Stomach (tissue), 9 donors: Measurements from ENCODE around the gene TRPM3. TPM values are rescaled to one million over a fixed set of nuclear protein-coding genes. Genes with fewer than 3 reads are reported as not detected.
A peak's percentile ranks its signal among the peaks of the same experiment; 100 is the strongest.

Experiments used
- DNase-seq, 2 donors: peaks; one replicate each; pipeline versions ENCODE4 v3.0.0 to v3.0.0-alpha.2; 2013 to 2019
- H3K27ac ChIP-seq, 5 donors: fragments of 200-600 bp in 4 of 5; sonication (generic) in 4 of 5; one replicate each; pipeline ENCODE4 v1.5.1; 2013 to 2019; ENCODE audit warnings: mild to moderate bottlenecking in 1 of 5, moderate library complexity in 1 of 5
- H3K27me3 ChIP-seq, 3 donors: fragments of 200-600 bp; sonication (generic); one replicate each; pipeline ENCODE4 v1.5.1; 2017 to 2019; ENCODE audit warnings: mixed run types in 1 of 3
- H3K36me3 ChIP-seq, 4 donors: fragments of 200-600 bp; sonication (generic); 1 replicate in 3 of 4; 2 replicates in 1 of 4; pipeline ENCODE4 v1.5.1; 2016 to 2019
- H3K4me1 ChIP-seq, 4 donors: fragments of 200-600 bp; sonication (generic); one replicate each; pipeline ENCODE4 v1.5.1; 2016 to 2019
- H3K4me3 ChIP-seq, 4 donors: fragments of 200-600 bp; sonication (generic) in 3 of 4; one replicate each; pipeline ENCODE4 v1.5.1; 2016 to 2019; ENCODE audit warnings: mild to moderate bottlenecking in 1 of 4
- H3K9me3 ChIP-seq, 4 donors: fragments of 200-600 bp; sonication (generic); one replicate each; pipeline ENCODE4 v1.5.1; 2016 to 2019
- CTCF ChIP-seq, 7 experiments: fragments of 450-650 bp in 4 of 7; fragments of 200-600 bp in 3 of 7; sonication (generic) in 3 of 7; IDR thresholded peaks; one replicate each; pipeline ENCODE4 v1.5.1; 2016 to 2019; ENCODE audit warnings: antibody characterized with exemption in 7 of 7, control low read depth in 2 of 7, mild to moderate bottlenecking in 1 of 7
- EP300 ChIP-seq: sonication (generic); formaldehyde crosslinking; IDR thresholded peaks from one replicate; pipeline ENCODE4 v1.6.1; 2017; ENCODE audit warnings: antibody characterized with exemption
- POLR2A ChIP-seq, 4 donors: fragments of 450-650 bp; IDR thresholded peaks; one replicate each; pipeline ENCODE4 v1.6.1; 2016; ENCODE audit warnings: antibody characterized with exemption in 4 of 4, control low read depth in 2 of 4, mild to moderate bottlenecking in 1 of 4, moderate library complexity in 1 of 4
- POLR2AphosphoS5 ChIP-seq, 3 donors: sonication (generic); formaldehyde crosslinking; IDR thresholded peaks; one replicate each; pipeline ENCODE4 v1.6.1; 2016; ENCODE audit warnings: antibody characterized with exemption in 3 of 3
- WGBS, 5 donors: extraction: QIAGEN DNeasy Blood & Tissue Kit in 3 of 5; methylation state at CpG; one replicate each; pipeline versions ENCODE4 v1.1.5 to v1.1.7; 2013 to 2018; 5-methylcytosine and 5-hydroxymethylcytosine counted together
- intact Hi-C: fragments of 100-400 bp; cut with DNase I; formaldehyde crosslinking; loops from one replicate; pipeline ENCODE4 v1.15.1; 2023; ENCODE audit warnings: low total_unique reads
- polyA plus RNA-seq, 3 donors: library from polyadenylated mRNA; stranded (reverse); fragments of 200-250 nt; gene quantifications; one replicate each; pipeline ENCODE4 v1.2.3, GENCODE V29; 2013
- total RNA-seq, 5 donors: library from RNA; depleted of rRNA; stranded (reverse); fragments of >200 nt; gene quantifications; one replicate each; pipeline versions ENCODE4 v1.1.0 to v1.2.3, GENCODE V29; 2014 to 2016
- donor health status: healthy with polysubstance abuse.
- donor health status: Bipolar disorder and iron deficiency.
- donor health status: healthy.

Gene TRPM3
- total and polyA plus RNA-seq, 8 donors = 0.03 to 6.2 (median 1.5) TPM

DNA sequence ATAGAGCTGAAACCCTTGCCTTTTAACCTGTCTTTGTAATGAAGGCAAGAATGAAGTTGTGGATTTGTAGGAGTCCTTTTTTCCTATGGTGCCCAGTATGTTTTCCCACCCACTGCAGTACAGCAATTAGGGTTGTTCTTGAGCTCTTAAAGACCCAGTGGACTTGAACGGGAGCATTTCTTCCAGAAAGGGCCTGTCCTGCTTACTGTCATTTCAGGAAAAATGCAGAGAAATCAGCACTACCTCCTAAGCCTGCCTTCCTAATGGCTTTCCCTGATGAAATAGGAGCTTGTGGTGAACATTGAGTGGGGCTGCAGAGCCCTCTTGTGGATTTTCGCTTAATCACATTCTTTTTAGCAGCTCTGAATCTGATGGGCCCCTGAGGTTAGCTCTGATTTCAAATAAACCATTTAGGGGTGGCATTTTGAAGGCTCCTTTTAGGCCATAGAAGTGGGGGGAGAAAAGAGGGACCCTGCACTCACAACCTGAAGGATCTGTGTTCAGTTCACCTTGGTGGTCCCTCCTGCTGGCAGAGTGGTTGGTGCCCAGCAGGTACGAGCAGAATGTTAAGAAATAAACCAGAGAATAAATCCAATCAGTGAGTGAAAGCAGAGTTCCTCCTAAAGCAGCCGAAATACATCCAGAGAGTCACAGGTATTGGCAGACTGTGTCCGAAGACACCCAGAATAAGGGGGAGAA is 519.0 kb downstream of the TRPM3 start:
- WGBS, 5 donors = 37 to 52% (median 50%) methylated on average over 5 of the region's 5 CpGs
- Histone ChIP-seq H3K27ac (peak overlapping the region; percentile 46 to 92 (median 87)), H3K27me3 (no peaks in the 10 kb centered on the region), H3K4me1 (peaks cover 10 to 29% (median 26%) of the 10 kb centered on the region in 4 donors), H3K4me3 (no peak overlapping the region), H3K36me3 (no peaks in the 10 kb centered on the region), H3K9me3 (no peaks in the 10 kb centered on the region)
- intact Hi-C loops = loop anchor here (5.0 kb wide), 1 partner anchor 265 kb away; no protein-coding TSS in a partner anchor
- TF ChIP-seq POLR2AphosphoS5 (IDR thresholded peaks at IDR 0.05) (peak; percentile 33 to 61 (median 37)), CTCF (IDR thresholded peaks at IDR 0.05) (peak in 5 of 7 experiments; percentile 50 to 83 (median 79)), POLR2A (IDR thresholded peaks at IDR 0.05) (no peak)
- DNase-seq = peak; percentile 59 to 89

DNA sequence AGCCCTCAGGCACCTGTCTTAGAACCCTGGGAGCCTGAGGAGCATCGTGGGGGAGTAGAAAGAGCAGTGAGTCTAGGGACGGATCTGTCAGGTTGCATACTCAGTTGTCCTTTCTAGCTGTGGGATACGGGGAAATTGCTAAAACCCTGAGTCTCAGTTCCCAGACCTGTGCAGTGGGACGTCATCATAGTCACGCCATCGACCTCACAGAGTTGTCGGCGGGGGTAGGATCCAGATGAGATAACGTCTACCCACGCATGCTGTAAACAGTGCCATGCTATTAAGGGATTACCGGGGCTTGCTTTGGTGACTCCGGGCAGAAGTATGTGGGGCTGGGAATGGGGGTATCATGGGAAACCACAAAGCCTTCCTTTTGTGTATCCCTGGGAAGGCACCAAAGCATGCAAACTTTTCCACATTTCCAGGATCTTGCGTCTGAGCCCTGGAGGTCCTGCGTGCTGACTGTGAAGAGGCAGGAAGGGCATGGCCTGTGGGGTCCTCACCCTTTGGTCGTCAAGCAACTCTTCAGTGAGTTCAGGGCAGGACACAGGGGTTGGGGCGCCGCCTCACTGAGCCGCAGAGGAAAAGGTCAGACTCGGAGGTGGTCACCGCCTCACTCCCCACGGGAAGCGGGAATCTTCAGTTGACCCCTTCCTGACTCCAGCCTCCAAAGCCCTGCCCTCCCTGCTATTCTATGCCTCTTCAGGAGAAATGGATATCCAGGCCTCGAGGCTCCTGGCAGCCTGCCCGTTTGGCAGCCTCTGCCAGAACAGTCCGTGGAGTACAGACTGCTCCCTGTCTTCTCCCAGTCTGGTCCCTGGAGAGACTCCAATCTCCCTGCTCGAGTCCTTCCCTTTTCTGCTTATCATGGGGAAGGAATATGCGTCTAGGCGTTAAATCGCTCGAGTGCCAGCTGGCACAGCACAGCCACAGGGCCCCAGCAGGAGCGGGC is 520.1 kb downstream of the TRPM3 start:
- Histone ChIP-seq H3K4me3 (peak overlapping the region in 2 of 4 donors; percentile 4 to 12), H3K27me3 (no peaks in the 10 kb centered on the region), H3K36me3 (no peaks in the 10 kb centered on the region), H3K4me1 (peaks cover 10 to 29% (median 26%) of the 10 kb centered on the region in 4 donors), H3K27ac (peak overlapping the region; percentile 82 to 92 (median 87)), H3K9me3 (no peaks in the 10 kb centered on the region)
- TF ChIP-seq POLR2AphosphoS5 (IDR thresholded peaks at IDR 0.05) = peak; percentile 70 to 94 (median 90)
- TF ChIP-seq CTCF (IDR thresholded peaks at IDR 0.05) = no peak
- no peak for TF ChIP-seq POLR2A (IDR thresholded peaks at IDR 0.05)
- peak; percentile 99 for TF ChIP-seq EP300
- intact Hi-C loops = loop anchor here (5.0 kb wide), 1 partner anchor 264 kb away; no protein-coding TSS in a partner anchor
- DNase-seq = peak; percentile 84 to 92
- 23 to 44% (median 39%) methylated on average over 28 to 31 of the region's 31 CpGs for WGBS, 5 donors

- no peak for TF ChIP-seq EP300
- no peaks in the 10 kb centered on the region for H3K36me3 ChIP-seq
- no peaks in the 10 kb centered on the region for H3K27me3 ChIP-seq
- no peaks in the 10 kb centered on the region for H3K9me3 ChIP-seq
- peaks cover 10 to 29% (median 26%) of the 10 kb centered on the region in 4 donors for H3K4me1 ChIP-seq
- DNase-seq = peak in 1 of 2 donors; percentile 40
- 30 to 57% (median 40%) methylated on average over 1 of the region's 1 CpG for WGBS, 5 donors
- no peak overlapping the region for H3K4me3 ChIP-seq
- intact Hi-C loops = loop anchor here (5.0 kb wide), 1 partner anchor 263 kb away; no protein-coding TSS in a partner anchor
- H3K27ac ChIP-seq = peak overlapping the region; percentile 82 to 92 (median 87)
Measured at GRCh38 chr9:70600506-70600905, 520.9 kb downstream of the TRPM3 start.

DNA sequence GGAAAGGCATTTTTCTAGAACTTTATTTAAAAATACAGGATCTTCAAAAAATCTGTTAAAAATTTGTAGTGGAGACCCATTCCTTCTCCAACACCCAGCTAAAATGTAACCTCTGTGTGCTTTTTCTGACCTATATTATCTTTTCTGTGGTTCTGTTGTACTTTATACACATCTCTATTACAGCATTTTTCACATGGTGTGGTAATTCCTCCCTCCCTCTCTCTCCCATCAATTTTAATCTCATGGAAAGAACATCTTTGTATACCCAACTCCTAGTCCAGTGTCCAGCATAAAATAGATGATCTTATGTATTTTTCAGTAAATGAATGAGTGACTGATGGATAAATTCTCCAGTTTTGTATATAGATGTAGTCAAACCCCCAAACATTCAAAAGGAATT is 523.5 kb downstream of the TRPM3 start:
- no peak for DNase-seq
- TF ChIP-seq EP300 (no peak), POLR2A (IDR thresholded peaks at IDR 0.05) (no peak), CTCF (IDR thresholded peaks at IDR 0.05) (no peak), POLR2AphosphoS5 (IDR thresholded peaks at IDR 0.05) (no peak)
- Histone ChIP-seq H3K4me1 (peaks cover 10 to 34% (median 26%) of the 10 kb centered on the region in 4 donors), H3K36me3 (no peaks in the 10 kb centered on the region), H3K9me3 (no peaks in the 10 kb centered on the region), H3K4me3 (no peak overlapping the region), H3K27ac (peak overlapping the region in 1 of 5 donors; percentile 51), H3K27me3 (no peaks in the 10 kb centered on the region)
- intact Hi-C loops = no loop called here
